GM15510 (cell line): ENCODE measurements around the gene FBN3.

Experiments
- POLR2A ChIP-seq: IDR thresholded peaks from 3 replicates; pipeline ENCODE4 v1.6.1; 2011; ENCODE audit warnings: borderline replicate concordance; ENCODE audit not compliant: insufficient read length; ENCODE audit errors: extremely low read depth

FBN3 gene

DNA sequence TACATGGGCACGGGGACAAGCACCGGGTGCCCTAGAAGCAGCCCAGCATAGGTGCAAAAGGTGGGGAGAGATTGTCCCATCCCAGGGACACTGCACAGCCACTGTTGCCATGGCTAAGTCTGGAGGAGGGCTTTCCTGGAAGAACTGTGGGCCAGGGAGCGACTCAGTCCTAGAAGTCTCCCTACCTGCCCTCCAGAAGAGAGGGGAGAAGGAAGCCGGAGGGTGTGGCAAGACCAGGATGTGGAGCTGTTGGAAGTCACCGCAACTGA lies 2.3 kb upstream of the FBN3 start:
- no peak for TF ChIP-seq POLR2A

DNA sequence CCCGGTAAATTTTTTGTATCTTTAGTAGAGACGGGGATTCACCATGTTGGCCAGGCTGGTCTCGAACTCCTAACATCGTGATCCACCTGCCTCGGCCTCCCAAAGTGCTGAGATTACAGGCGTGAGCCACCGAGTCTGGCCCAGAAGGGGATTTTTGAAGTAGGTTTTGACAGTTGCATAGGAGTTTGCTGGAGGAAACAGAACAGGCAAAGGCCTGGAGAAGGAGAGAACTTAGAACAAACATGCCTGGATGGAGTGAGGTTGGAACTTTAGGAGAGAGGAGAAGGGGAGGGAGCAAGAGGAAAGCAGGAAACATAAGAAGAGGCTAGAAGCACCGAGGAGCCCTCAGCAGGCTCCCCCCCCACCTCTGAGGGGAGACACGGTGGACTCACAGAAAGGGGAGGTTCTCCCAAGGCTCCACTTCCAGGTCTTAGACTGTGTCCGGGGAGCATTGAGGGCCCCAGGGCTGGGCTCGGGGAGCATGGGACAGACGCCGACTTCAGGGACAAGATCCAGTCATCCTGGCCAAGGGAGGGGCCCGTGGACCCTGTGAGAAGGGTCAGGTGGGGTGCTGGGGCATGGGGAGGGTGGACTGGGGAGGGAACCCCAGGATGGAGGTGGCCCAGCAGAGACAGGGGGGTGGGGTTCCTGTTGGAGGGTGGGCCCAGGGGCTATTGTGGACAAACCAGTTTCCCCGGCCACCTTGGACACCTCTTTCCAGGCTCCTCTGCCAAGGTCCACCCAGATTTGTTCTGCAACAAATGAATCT lies 1.8 kb upstream of the FBN3 start:
- TF ChIP-seq POLR2A, result no peak

DNA sequence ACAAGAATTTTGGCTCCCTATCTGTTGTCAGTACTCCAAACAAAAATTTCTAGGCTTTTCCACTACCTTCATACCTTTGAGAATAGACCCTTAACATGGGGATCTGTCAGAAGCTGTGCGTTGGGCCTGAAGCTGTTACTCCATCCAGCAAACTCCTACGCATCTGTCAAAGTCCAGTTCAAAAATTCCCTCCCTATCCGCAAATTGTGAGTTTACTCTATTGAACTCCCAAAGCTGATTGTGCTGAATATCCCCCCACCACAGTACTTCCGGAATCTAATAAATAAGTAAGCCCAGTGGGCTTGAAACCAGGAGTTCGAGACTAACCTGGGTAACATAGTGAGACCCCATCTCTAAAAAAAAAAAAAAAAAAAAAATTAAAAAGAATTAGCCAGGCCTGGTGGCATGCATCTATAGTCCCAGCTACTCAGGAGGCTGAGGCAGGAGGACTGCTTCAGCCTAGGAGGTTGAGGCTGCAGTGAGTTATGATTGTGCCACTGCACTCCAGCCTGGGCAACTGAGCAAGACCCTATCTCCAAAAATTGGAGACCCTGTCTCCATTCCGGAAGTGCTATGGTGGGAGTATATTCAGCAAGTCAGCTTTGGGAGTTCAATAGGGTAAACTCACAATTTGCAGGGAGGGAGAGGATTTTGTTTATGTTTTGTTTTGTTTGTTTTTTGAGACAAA lies 930 bp upstream of the FBN3 start:
- no peak for TF ChIP-seq POLR2A

DNA sequence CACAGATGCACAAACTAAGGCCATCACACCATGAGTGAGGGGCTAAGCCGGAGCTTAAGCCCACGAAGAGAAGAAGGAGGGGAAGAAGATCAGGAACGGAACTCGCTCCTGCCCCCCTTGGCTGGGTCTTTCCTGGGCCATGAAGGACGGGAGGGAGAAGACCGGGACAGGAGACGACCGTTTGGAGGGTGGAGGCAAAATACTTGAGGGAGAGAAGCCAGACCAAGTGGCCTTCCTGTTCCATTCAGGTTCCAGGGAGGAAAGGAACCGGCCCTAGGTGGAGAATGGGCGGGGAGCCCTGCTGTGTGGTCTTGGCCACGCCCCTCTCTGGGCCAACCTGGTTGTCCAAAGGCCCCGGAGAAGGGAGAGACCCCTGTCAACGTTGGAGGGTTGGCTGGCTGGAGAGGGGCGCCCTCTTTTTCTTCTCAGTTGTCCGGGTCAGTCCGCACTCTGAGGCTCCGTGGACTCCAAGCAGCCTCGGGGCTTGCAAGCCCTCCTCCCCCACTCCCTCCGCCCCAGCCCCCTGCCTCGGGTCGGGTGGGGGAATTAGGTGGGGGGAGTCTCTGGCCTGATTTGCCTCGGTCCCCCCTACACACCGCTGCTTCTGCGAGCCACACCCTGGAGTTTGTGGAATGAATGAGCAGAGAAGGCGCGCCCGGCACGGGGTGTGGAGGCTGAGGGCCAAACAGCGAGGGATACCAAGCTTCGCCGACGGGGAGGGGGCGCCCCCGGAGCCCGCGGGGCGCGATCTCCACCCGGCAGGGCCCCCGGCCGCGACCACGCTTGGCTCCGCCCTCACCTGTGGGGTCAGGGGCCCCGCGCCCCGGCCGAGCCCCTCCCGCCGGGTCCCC lies 757 bp downstream of the FBN3 start:
- TF ChIP-seq POLR2A, result no peak

DNA sequence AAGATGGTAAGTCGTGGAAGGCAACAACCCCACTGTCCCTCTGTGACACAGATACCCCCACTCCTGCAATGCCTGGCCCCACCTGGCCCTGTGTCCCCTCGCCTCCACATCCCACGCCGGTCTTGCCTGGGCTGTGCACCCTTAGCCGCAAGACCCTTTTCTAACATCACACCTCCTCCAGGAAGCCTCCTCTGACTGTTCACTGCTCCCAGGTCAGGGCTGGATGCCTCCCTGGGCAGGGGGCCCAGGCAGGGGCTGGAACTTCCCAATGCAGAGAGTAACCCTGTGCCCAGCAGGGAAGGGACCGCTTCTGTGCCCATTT lies 1.3 kb downstream of the FBN3 start:
- TF ChIP-seq POLR2A, result no peak

DNA sequence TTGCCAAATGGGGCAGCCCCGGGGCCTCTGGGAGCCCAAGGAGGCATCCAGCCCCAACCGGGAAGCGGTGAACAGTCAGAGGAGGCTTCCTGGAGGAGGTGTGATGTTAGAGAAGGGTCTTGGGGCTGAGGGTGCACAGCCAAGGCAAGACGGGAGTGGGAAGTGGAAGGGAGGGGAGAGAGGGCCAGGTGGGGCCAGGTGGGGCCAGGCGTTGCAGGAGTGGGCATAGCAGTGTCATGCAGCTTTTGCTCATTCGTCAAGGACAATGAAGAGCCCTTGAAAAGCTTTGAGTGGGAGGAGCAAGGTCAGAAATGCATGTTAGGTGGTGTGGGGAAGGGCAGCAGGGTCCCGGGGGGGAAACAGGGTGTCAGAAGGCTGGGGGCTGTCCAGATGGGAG lies 1.8 kb downstream of the FBN3 start:
- no peak for TF ChIP-seq POLR2A

DNA sequence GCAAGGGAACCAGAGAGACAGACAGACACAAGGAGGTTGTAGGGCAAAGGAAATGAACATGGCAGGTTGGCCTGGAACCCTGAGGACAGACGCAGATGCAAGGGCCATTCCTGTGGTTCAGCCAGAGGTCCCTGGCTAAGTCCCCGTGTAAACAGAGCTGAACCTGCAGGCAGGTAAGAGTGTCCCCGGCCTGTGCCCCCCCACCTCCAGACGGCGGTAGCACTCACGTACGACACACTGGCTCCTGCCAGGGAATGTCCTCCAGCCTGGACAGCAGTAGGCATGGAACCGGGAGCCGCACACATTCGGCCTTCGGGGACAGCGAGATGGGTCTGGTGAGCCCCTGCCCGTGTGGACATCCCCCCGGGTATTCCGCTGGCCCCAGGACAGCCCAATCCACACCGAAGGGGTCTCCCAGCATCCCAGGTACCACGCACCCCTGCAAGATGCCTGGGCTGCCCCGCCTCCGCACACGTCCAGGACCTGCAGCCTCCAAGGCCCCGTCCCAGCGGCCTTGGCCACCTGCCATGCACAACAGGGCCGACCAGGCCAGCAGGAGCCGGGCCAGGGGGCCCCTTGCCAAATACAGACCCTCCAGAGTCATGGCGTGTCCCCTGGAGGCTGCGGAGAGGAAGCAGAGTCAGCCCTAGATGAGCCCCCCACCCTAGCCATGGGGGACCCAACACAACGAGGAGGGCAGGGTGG lies 2.4 kb downstream of the FBN3 start:
- no peak for TF ChIP-seq POLR2A

DNA sequence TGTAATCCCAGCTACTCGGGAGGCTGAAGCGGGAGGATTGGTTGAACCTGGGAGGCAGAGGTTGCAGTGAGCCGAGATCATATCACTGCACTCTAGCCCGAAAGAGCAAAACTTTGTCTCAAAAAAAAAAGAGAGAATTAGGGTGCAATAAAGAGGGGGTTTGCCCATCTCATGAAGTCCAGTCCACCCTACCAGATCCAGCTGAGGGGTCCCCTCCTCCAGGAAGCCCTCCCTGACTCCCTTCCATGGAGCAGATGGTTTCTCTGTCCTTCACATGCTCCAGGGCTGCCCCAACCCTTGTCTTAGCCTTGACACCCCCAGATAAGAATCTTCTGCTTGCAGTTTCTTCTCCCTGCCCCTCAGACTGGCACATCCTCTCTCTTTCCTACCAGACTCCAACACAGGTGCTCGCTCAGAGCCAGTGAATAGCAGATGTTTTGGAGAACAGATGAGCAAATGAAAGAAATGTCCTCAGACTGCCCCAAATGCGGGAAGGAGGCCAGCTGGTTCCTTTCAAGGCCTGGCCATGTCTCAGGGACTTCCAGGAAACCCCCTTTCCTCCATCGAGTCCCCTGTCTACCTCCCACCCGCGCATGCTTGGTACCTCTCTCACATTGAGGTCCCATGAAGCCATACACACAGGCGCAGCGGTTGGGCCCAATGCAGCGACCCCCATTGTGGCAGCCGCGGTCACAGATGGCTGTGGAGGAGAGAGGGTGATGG lies 5.0 kb downstream of the FBN3 start:
- no peak for TF ChIP-seq POLR2A

DNA sequence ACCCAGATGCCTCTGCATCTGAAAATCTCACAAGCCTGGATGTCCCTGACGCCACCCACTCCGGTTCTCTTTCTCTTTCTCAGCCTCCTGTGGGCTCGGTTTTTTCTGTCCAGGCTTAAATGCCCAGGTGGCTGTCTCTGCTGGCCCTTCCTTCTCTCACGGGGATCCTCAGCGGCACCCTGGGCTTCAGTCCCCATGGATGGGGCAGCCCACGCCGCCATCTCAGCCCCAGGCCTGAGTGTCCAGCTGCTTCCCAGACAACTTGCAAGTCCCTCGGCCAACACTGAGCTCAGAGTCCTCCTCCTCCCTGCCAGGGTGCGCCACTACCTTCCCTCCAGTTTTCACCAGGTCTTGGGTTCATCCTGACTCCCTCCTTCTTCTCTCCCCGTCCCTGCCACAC lies 6.4 kb downstream of the FBN3 start:
- TF ChIP-seq POLR2A, result no peak

DNA sequence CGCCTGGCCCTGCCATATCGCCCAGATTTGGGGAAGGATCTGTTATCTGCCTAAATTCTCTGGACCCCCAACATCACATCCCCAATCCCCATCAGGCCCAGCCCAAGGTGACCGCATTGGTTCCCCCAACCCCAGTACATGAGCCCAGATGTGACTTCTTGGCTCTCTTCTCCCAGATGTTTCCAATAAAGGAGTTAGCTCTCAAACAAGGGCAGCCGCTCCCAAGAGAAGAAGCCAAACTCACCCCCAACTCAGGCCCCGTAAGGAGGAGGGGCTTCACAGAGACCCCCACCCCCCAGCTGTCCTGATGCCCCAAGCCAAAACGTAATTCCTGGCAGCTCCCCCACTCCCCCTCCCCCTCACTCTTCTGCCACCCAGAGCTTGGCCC lies 6.9 kb downstream of the FBN3 start:
- no peak for TF ChIP-seq POLR2A

DNA sequence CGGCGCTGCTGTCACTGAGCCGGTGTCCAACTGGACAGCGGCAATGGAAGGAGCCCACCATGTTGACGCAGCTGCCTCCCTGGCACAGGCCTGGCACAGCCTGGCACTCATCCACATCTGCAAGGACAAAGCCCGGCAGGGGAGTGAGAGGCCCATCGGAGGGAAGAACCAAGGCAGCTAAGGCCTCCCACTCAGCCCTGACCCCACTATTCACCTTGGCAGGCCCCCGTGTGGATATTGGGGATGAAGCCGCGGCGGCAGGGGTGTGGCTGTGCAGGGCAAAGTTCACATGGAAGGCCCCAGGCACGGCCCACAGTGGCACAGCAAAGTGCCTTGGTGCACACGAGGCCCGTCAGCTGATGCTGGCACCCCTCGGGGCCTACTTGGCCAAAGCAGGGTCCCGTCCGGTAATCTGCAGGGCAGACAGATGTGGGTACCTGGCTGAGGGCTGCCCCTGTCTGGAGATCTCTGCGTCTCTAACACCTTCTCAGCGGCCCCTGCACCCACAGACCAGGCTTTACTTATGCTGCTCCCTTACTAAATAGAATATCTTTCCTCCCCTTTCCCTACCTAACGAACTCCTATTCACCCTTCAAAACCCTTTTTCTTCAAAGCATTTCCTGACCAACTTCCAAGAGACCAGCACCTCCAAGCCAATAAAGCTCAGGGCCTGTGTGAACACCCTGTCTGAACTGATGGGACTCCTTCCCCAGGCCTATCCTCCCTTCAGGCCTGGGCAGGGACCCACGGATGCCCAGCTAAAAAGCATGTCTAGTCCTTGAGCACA lies 7.5 kb downstream of the FBN3 start:
- TF ChIP-seq POLR2A, result no peak

DNA sequence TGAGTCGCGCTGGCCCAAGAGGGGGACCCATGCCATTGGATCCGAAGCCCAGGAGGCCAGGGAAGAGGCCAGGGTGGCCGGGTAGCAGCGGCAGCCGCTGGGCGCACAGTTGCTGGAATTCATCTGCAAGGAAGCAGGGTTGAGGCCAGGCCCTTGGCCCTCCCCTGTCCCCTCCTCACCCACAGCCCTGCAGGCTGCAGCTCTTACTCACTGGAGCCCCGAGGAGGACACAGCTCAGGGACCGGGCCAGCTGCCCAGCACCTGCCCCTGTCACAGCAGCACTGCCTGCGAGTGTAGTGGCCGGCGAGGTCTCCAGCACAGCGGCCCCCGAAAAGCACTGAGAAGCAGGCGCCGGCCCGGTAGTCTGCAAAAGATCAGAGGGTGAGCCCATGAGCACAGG lies 11.2 kb downstream of the FBN3 start:
- no peak for TF ChIP-seq POLR2A

DNA sequence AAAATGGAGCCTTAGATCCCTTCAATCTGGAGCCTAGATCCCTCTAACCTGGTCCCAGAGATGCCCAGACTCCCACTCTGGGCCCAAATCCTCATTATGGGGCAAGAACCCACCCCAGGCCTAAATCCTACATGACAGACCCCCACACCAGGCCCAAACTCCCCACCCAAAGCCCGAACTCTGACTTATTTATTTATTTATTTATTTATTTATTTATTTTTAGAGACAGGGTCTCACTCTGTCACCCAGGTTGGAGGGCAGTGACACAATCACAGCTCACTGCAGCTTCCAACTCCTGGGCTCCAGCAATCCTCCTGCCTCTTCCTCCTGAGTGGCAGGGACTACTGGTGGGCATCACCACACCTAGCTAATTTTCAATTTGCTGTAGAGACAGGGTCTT lies 12.0 kb downstream of the FBN3 start:
- TF ChIP-seq POLR2A, result no peak
